Left ventricle myocardium inferior (tissue), 1 donor: ENCODE data around the gene PRKX. TPM values are rescaled to one million over a fixed set of nuclear protein-coding genes. Genes with fewer than 3 reads are reported as not detected.

Experiments used
- DNase-seq: peaks from one replicate; pipeline ENCODE4 v3.0.0-alpha.2; 2020
- H3K27ac ChIP-seq: fragments of 200-600 bp; replicated peaks from 2 replicates; pipeline ENCODE4 v1.8.0; 2021
- H3K27me3 ChIP-seq: fragments of 200-600 bp; 2 replicates; pipeline ENCODE4 v1.8.0; 2021; ENCODE audit warnings: low read depth
- H3K36me3 ChIP-seq: fragments of 200-600 bp; 2 replicates; pipeline ENCODE4 v1.8.0; 2021
- H3K4me1 ChIP-seq: fragments of 200-600 bp; 2 replicates; pipeline ENCODE4 v1.8.0; 2021
- H3K4me3 ChIP-seq: fragments of 200-600 bp; 2 replicates; pipeline ENCODE4 v1.8.0; 2021; ENCODE audit warnings: mild to moderate bottlenecking, moderate library complexity
- H3K9me3 ChIP-seq: fragments of 200-600 bp; replicated peaks from 2 replicates; pipeline ENCODE4 v1.8.0; 2021
- CTCF ChIP-seq: fragments of 200-600 bp; IDR thresholded peaks from 2 replicates; pipeline ENCODE4 v1.8.0; 2021; ENCODE audit warnings: antibody characterized with exemption, mild to moderate bottlenecking, borderline replicate concordance
- intact Hi-C: fragments of 100-400 bp; cut with micrococcal nuclease; formaldehyde crosslinking; loops from one replicate; pipeline ENCODE4 v1.11.0; 2022
- total RNA-seq: library from RNA; stranded (reverse); fragmentation: NEBNext Ultra II Directional; extraction: Animal tissue kit (Norgen Biotek cat#: 25700); gene quantifications from one replicate; pipeline ENCODE4 v1.2.1, GENCODE V29; 2021
- donor health status: DM: no; HTN: yes; CAD: no; lungs with severe emphysema.

The PRKX gene
- total RNA-seq, 1 donor from 2014 or later = 3.7 TPM

GRCh38 chrX:3680459-3680858 is 33.0 kb downstream of the PRKX start:
- no peak for TF ChIP-seq CTCF
- Histone ChIP-seq H3K4me3 (no peak overlapping the region), H3K4me1 (no peaks in the 10 kb centered on the region), H3K9me3 (no peaks in the 10 kb centered on the region), H3K36me3 (no peaks in the 10 kb centered on the region), H3K27ac (no peak overlapping the region), H3K27me3 (no peaks in the 10 kb centered on the region)
- intact Hi-C loops = no loop called here
- no peak for DNase-seq

GRCh38 chrX:3679669-3680068 is 33.8 kb downstream of the PRKX start:
- intact Hi-C loops = no loop called here

GRCh38 chrX:3678328-3678727 is 35.1 kb downstream of the PRKX start:
- TF ChIP-seq CTCF = no peak
- H3K9me3 ChIP-seq = no peaks in the 10 kb centered on the region

More at GRCh38 chrX:3679669-3680068, 33.8 kb downstream of the PRKX start:
- Histone ChIP-seq H3K9me3 (no peaks in the 10 kb centered on the region), H3K36me3 (no peaks in the 10 kb centered on the region), H3K27me3 (no peaks in the 10 kb centered on the region), H3K4me1 (no peaks in the 10 kb centered on the region), H3K27ac (no peak overlapping the region), H3K4me3 (no peak overlapping the region)
- DNase-seq = no peak
- TF ChIP-seq CTCF = no peak

GRCh38 chrX:3674881-3675280 is 38.6 kb downstream of the PRKX start:
- Histone ChIP-seq H3K27ac (no peak overlapping the region), H3K27me3 (no peaks in the 10 kb centered on the region), H3K9me3 (no peaks in the 10 kb centered on the region), H3K4me1 (no peaks in the 10 kb centered on the region), H3K4me3 (no peak overlapping the region), H3K36me3 (no peaks in the 10 kb centered on the region)
- intact Hi-C loops = no loop called here
- DNase-seq = no peak
- TF ChIP-seq CTCF = no peak

More at GRCh38 chrX:3678328-3678727, 35.1 kb downstream of the PRKX start:
- Histone ChIP-seq H3K27ac (no peak overlapping the region), H3K4me3 (no peak overlapping the region), H3K4me1 (no peaks in the 10 kb centered on the region), H3K27me3 (no peaks in the 10 kb centered on the region), H3K36me3 (no peaks in the 10 kb centered on the region)
- intact Hi-C loops = no loop called here
- no peak for DNase-seq

GRCh38 chrX:3669841-3670475 is 43.5 kb downstream of the PRKX start:
- no peak overlapping the region for H3K27ac ChIP-seq
- no peaks in the 10 kb centered on the region for H3K4me1 ChIP-seq
- intact Hi-C loops = no loop called here
- H3K27me3 ChIP-seq = no peaks in the 10 kb centered on the region
- H3K4me3 ChIP-seq = no peak overlapping the region
- H3K9me3 ChIP-seq = no peaks in the 10 kb centered on the region
- no peak for DNase-seq
- no peaks in the 10 kb centered on the region for H3K36me3 ChIP-seq
- TF ChIP-seq CTCF = no peak
